GM12878 (cell line): Measurements from ENCODE around the gene SERTAD2. TPM values are rescaled to one million over a fixed set of nuclear protein-coding genes. Genes with fewer than 3 reads are reported as not detected.

Source experiments
- ASH2L ChIP-seq: fragments of 300-600, 200-600 bp; sonication (generic); IDR thresholded peaks from 2 replicates; pipeline ENCODE4 v1.6.1; 2017; ENCODE audit warnings: low read depth, mild to moderate bottlenecking, borderline replicate concordance
- CREM ChIP-seq: IDR thresholded peaks from 2 replicates; pipeline ENCODE4 v1.6.1; 2014; ENCODE audit warnings: antibody characterized with exemption, low read depth
- EGR1 ChIP-seq, 2 experiments: IDR thresholded peaks; 1 replicate in 1 of 2; 2 replicates in 1 of 2; pipeline ENCODE4 v1.6.1; 2011 to 2012; ENCODE audit warnings: low read depth in 2 of 2, low read length in 2 of 2, borderline replicate concordance in 1 of 2, mild to moderate bottlenecking in 1 of 2, moderate library complexity in 1 of 2
- ESRRA ChIP-seq: IDR thresholded peaks from 2 replicates; pipeline ENCODE4 v1.6.1; 2012; ENCODE audit warnings: mild to moderate bottlenecking, low read length, improper control_type of control experiment
- HDAC2 ChIP-seq: fragments of 200-600 bp; sonication (generic); IDR thresholded peaks from 2 replicates; pipeline ENCODE4 v1.6.1; 2017
- IRF4 ChIP-seq: IDR thresholded peaks from 2 replicates; pipeline ENCODE4 v1.6.1; 2011; ENCODE audit warnings: low read depth, low read length
- KDM1A ChIP-seq: fragments of 200-600 bp; sonication (generic); IDR thresholded peaks from 2 replicates; pipeline ENCODE4 v1.6.1; 2016; ENCODE audit warnings: borderline replicate concordance
- NBN ChIP-seq: fragments of 450-650 bp; IDR thresholded peaks from 2 replicates; pipeline ENCODE4 v1.6.1; 2016
- SP1 ChIP-seq: IDR thresholded peaks from one replicate; pipeline ENCODE4 v1.6.1; 2011; ENCODE audit warnings: low read depth, low read length
- ZZZ3 ChIP-seq: IDR thresholded peaks from 2 replicates; pipeline ENCODE4 v1.6.1; 2011; ENCODE audit warnings: low read depth; ENCODE audit not compliant: control insufficient read depth, insufficient read length
- polyA plus RNA-seq, 11 experiments: library from polyadenylated mRNA; depleted of rRNA in 4 of 11; unstranded in 6 of 11; stranded (reverse) in 5 of 11; fragments of >200 nt; fragmentation: Nextera tagmentation in 4 of 11; fragmentation: Illumina TruSeq in 1 of 11; extraction: Ambion mirVana in 4 of 11; extraction: Trizol in 1 of 11; gene quantifications; 1 replicate in 1 of 11; 2 replicates in 10 of 11; pipeline versions ENCODE4 v1.2.1 to v1.2.3, GENCODE V29; 2011 to 2016; ENCODE audit warnings: inconsistent platforms in 2 of 11, missing spikeins in 2 of 11, low read depth in 1 of 11
- total RNA-seq, 4 experiments: library from RNA; depleted of rRNA in 3 of 4; stranded (reverse); fragments of >200 nt in 3 of 4; fragmentation: Illumina TruSeq in 1 of 4; extraction: Trizol in 1 of 4; gene quantifications; 2 replicates each; pipeline versions ENCODE4 v1.2.1 to v1.2.3, GENCODE V29; 2013 to 2021
- TF ChIP-seq, protein P1 (sequence below): fragments of 450-650 bp; IDR thresholded peaks from 2 replicates; pipeline ENCODE4 v1.6.1; 2018; ENCODE audit warnings: mild to moderate bottlenecking, low read depth, moderate library complexity; ENCODE audit not compliant: partially characterized antibody

The SERTAD2 gene
- total and polyA plus RNA-seq, 10 of the 15 experiments (the other 5 are each of a cell fraction or from before 2014, with no cell fraction given): 7.9 to 28.7 (median 20.1) TPM

DNA sequence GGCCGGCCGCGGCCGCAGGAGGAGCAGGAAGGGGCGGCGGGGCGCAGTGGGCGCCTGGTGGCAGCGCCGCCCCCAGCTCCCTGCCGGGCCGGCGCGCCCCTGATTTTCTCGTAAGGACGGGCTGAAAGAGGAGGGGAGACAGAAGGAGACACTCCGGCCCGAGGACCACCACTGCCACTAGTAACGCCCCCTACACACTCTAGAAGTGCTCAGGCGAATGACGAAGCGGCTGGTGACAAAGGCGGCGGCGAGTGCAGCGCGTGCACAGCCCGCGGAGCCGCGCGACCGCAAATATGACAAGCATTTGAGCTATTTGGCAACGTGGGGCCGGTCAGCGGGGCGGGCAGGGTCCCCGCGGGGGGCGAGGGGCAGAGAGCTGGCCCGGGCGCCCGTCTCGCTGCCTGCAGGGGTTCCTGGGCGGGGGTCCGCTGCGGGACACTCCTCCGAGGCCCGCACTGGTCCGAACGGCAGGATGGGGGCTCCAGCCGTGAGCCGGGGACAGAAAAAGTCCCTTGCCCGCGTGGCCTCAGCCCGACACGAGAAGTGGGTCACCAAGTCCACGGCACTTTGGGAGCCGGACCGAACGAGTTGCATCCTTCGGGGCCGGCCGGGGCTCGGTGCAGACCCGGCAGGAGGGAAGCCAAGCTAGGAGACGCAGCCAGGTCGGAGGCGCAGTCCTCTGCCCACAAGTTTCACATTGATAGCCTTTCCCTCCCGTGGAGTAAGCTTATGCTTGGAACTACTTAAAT lies 524 bp upstream of the SERTAD2 start (continued):
- no peak for TF ChIP-seq ZZZ3
- TF ChIP-seq CREM: peak; percentile 2; the same call in 1 of the 2 replicates
- no peak for TF ChIP-seq KDM1A
- TF ChIP-seq SP1: peak; percentile 4
- TF ChIP-seq EGR1 (IDR thresholded peaks at IDR 0.05; ENCODE audit: borderline replicate concordance in 1 of 2, low read depth in 2 of 2, low read length in 2 of 2): peak in 1 of 2 experiments; percentile 19; a peak in 1 of 3 replicates
- TF ChIP-seq, protein P1, sequence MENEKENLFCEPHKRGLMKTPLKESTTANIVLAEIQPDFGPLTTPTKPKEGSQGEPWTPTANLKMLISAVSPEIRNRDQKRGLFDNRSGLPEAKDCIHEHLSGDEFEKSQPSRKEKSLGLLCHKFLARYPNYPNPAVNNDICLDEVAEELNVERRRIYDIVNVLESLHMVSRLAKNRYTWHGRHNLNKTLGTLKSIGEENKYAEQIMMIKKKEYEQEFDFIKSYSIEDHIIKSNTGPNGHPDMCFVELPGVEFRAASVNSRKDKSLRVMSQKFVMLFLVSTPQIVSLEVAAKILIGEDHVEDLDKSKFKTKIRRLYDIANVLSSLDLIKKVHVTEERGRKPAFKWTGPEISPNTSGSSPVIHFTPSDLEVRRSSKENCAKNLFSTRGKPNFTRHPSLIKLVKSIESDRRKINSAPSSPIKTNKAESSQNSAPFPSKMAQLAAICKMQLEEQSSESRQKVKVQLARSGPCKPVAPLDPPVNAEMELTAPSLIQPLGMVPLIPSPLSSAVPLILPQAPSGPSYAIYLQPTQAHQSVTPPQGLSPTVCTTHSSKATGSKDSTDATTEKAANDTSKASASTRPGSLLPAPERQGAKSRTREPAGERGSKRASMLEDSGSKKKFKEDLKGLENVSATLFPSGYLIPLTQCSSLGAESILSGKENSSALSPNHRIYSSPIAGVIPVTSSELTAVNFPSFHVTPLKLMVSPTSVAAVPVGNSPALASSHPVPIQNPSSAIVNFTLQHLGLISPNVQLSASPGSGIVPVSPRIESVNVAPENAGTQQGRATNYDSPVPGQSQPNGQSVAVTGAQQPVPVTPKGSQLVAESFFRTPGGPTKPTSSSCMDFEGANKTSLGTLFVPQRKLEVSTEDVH: no peak
- TF ChIP-seq IRF4: no peak
- TF ChIP-seq HDAC2: no peak
- no peak for TF ChIP-seq ASH2L
- TF ChIP-seq NBN: 0 out of 2 replicates have a peak, but pooled peaks have one; percentile 23
- no peak; the same call in 1 of the 2 replicates for TF ChIP-seq ESRRA
